KBM-7 (cell line): ENCODE measurements around the gene METTL13.

Experiments
- DNase-seq: peaks from one replicate; pipeline ENCODE4 v3.0.0-alpha.2; 2015
- in situ Hi-C: fragments of 300-500 bp; cut with MboI; formaldehyde crosslinking; loops from 2 replicates; pipeline ENCODE4 v1.14.3; 2020; ENCODE audit warnings: low sequenced_read_pairs, low pct_unique_long_range_greater_than_20kb, mixed read lengths

The METTL13 gene, protein sequence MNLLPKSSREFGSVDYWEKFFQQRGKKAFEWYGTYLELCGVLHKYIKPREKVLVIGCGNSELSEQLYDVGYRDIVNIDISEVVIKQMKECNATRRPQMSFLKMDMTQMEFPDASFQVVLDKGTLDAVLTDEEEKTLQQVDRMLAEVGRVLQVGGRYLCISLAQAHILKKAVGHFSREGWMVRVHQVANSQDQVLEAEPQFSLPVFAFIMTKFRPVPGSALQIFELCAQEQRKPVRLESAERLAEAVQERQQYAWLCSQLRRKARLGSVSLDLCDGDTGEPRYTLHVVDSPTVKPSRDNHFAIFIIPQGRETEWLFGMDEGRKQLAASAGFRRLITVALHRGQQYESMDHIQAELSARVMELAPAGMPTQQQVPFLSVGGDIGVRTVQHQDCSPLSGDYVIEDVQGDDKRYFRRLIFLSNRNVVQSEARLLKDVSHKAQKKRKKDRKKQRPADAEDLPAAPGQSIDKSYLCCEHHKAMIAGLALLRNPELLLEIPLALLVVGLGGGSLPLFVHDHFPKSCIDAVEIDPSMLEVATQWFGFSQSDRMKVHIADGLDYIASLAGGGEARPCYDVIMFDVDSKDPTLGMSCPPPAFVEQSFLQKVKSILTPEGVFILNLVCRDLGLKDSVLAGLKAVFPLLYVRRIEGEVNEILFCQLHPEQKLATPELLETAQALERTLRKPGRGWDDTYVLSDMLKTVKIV

DNA sequence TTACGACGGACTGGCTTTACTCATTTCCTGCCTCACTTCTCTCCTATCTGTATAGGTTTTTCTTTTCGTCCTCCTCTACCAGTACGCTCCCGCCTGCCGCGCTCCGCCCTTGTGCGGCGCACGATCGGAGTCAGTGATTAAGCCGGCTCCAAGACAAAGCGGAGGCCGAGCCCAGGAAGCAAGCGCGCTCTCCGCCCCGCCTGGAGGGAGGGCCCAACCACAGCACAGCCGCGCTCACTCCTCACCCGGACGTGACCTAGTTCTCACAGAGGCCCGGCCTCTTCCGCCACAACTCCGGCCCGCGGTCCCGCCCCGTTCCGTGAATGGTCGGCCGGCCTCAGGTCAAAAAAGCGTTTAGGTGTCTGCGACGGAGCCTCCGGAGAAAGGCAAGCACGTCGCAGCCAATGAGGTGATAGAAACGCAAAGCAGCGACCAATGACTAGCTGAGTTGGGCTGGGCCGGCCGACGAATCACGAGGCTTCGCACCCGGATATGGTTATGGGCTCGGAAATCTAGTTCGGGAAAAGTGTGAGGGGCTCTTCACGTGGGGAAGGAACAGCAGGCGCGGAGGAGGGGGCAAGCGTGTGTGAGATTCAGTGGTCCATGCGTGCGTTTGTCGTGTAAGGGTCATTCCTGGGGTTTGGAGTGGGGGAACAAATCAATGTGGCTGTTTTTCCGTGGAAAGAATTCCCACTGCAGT, at the start of gene METTL13:
Gene METTL13, plus strand, starts transcription at position 485 of the 700 bp plus-strand sequence. CDS start 308 bp downstream, outside the sequence.
- peak; percentile 100 for DNase-seq
- in situ Hi-C loops = no loop called here

DNA sequence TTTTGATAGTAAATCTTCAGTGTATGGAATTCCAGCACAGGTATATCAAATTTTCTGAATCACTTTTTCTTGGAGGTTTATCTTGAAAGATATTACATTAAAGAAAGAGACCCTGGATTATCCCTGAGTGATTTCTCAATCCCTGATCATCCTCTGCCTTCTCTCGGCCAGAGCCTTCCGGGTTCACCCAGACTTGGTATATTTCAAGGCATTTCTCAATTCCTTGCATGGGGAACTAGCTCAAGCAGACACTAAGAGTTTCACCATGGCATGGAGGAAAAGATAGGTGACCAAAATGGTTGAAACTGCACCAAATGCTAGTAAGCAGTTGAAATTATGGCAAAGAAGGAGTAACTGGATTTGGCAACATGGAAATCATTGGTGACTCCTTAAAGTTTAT, 45.3 kb upstream of the METTL13 start:
- in situ Hi-C loops = no loop called here
- no peak for DNase-seq

DNA sequence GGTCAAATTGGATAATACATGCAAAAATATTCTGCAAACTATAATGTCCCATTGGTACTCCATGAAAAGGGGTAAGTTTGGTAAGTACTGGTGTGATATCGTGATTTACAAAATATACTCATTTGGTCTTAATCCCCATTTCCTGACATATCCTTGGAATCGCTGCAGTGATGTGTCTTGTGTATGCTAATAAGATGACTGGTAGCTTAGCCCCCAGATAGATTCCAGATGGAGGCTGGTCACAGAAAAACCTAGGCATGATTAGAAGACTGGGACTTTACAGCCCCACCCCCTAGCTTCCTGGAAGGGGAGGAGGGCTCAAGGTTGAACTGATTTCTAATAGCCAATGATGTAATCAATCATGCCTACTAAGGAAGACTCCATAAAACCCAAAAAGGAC, 42.5 kb upstream of the METTL13 start:
- in situ Hi-C loops = no loop called here
- no peak for DNase-seq

DNA sequence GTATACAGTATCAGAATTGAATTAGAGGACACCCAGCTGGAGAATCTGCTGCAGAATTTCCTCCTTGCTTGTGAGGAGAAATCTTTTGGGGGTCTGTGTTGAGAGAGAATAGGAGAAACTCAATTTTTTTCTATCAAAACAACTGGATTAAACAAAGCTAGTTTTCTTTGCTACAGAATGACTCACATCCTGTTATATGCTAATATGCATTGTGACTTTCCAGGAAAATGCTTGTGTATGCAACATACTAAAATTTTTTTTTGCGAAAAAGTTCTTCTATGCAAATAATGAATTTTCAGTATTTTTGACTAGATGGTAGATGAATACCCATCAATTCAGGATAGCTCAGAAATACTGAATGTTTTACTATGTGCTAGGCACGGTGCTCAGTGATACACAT, 41.8 kb upstream of the METTL13 start:
- in situ Hi-C loops = no loop called here
- DNase-seq = no peak

DNA sequence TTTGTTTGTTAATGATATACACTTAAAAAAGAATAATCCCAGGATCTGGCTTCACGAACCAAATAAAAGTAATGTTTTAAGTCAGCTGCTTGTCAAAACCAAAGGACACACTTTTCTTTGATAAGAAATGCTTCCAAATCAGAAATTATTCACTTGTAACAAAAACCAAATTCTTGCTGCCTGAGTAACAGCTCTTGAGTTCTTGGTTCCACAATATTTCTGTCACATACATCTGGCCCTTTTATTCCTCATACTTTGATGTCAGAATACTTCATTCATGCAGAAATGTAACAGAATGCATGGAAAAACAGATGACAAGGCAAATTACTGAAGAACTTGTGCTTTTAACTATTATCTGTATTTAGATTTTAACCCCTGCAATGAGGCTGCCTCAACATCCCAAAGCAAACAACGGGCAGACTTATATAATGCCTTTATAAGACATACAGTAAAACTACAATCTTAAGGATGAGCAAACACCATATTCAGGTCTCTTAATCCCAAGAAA, 41.0 kb upstream of the METTL13 start:
- in situ Hi-C loops = no loop called here
- DNase-seq = no peak

DNA sequence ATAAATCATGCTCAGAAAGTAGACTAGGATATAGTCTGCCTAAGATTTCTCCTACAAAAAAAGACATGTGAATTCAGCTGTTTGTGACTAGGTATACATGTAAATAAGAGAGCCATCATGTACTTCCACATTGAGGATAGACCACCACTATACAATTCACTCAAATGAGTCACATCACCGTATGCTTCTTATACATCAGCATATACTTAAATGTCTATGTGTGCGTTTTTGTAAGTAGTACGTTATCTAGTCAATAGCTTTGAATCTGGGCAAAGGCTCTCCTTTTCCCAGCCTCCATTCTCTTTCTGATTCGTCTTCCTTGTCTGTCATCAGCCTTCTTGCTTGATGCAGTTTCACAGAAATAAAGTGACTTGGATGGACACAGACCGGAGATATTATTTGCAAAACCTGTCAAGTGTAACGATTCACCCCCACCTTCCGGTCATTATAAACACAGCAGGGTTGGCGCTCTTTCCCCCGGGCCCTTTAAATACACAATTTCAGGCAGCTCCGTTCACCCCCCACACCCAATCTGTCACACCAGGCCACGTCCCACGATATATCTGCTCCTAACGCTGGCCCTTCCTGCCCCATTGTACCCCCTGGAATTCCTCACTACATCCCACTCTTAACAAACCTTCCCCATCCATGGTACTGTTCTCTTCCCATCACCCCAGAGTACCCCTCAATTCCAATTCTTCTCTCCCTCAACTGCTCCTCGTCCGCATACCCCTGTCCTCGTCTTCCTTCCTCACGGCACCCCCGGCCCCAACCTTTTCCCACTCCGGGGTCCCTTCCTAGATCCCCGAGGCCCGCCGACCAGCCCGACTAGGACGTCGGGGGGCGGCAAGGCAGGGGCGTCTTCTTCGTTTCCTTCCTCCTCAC, 40.2 kb upstream of the METTL13 start:
- in situ Hi-C loops = no loop called here
- peak; percentile 78 for DNase-seq

DNA sequence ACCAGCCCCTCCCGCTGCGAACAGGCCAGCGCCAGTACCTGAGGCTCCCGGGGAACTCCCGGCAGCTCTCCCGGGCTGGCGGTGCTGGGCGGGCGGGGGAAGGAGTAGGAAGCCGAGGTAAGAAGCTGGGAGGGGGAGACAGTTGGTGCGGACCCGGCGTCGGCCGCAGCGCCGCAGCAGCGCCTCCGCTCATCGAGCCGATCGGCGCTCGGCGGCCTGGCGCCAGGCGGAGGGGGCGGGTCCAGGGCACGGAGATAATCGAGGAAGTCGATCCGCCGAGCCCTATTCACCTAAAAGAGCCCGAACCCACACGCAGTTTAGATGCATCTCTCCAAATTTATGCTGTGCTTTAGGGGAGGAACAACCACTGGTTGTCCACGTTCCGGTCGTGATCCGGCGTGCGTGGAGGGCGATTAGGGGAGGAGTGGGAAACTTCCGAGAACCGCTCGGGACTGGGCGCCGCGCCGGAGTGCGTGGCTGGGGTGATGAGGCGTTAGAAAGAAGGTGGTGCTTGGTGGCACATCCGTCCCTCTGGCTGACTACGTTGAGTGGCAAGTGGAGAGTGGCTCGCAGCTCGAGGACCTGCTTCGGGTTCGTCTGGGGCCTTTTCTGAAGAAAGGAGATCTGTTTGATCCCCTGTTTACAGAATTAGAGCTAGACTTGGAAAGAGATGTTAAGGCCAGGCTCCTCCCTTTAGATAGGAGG, 39.4 kb upstream of the METTL13 start, which contains the start of gene VAMP4:
Gene VAMP4, minus strand, starts transcription at position 194 of the 705 bp plus-strand sequence. CDS start 3,651 bp downstream, outside the sequence.
- in situ Hi-C loops = no loop called here
- peak; percentile 91 for DNase-seq

DNA sequence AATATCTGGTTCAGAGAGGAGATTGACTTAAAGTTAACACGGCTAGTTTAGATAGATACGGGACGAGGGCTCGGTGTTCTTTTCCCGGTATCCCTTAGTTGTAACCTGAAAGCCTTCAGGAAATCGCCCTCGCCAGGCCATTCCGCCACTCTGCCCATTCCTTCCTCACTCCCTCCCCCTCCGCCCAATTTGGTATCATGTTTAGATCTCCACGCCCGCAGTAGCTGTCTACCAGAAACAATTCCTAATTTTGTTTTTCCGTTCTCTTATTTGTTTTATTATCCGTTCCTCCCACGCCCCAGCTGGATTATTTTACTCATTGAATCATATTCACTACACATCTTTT, 38.9 kb upstream of the METTL13 start:
- DNase-seq = no peak
- in situ Hi-C loops = no loop called here

DNA sequence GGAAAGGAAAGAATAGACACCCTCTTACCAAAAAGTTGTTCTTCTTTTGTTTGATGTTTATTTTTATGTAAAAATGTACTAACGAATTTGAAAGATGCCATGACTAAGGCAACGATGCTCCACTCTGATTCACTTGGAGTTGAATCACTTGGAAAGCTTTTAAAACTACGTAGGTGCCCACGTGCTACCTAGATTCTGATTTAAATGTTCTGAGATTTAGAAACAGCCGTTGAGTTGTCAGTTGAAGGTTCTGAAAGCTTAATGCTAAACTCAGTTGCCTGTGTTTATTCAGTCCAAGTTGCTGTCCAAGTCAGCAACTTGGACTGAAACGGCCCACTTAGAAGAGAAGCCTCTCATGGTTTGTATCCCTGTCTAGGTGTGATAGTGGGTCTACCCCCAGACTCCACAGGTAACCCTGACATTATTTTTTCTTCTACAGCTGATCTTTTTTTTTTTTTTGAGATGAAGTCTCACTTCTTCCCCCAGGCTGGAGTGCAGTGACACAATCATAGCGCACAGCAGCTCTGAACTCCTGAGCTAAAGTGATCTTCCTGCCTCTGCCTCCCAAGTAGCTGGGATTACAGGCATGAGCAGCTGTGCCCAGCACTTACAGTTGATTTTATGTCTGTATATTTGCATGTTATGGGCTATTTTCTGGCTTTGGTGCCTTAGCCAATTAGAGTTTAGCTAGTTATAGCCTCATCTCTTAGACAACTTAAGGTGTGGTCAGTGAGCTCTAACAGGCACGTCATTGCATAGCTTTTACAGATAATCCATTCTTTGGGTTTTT, 38.2 kb upstream of the METTL13 start:
- no peak for DNase-seq
- in situ Hi-C loops = no loop called here

DNA sequence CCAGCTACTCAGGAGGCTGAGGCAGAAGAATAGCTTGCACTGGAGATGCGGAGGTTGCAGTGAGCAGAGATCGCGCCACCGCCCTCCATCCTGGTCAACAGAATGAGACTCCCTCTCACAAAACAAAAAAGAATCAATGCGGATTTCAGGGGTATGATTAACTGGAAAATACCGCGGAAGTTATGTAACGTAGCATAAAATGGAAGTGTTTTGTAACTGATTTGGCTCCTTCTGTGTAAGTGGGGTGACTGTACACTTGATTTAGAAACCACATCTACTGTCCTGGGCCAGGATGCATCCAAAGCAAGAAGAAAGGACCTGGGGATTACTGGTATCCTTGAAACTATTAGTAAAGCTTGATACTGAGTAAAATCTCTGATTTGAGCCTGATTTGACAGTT, 36.5 kb upstream of the METTL13 start:
- no peak for DNase-seq
- in situ Hi-C loops = no loop called here

DNA sequence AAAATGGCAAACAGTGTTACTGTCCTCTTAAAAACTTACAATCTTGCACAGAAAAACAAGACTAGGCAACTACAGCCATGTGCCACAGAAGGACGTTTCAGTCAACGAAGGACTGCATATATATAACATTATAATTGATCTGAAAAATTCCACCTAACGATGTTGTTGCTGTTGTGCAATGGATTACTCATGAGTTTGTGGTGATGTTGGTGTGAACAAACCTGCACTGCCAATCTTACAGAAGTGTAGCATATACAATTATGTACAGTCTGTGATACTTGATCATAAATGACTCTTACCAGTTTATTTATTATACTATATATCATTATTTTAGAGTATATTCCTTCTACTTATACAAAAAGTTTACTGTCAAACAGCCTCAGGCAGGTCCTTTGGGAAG, 32.8 kb upstream of the METTL13 start:
- DNase-seq = no peak
- in situ Hi-C loops = no loop called here

DNA sequence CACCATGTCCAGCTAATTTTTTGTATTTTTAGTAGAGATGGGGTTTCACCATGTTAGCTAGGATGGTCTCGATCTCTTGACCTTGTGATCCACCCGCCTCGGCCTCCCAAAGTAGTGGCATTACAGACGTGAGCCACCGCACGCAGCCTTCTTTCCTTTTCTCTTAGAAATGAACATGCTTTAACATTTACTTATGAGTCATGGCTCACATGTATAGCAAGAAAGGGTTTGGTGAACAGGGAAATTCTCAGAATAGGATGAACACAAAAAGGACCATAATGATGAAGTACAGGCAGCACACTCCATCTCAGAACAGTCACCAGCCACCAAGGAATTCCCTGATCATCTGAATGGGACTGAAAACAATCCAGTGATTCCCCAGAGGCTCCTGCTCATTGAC, 30.2 kb upstream of the METTL13 start:
- DNase-seq = no peak
- in situ Hi-C loops = no loop called here

DNA sequence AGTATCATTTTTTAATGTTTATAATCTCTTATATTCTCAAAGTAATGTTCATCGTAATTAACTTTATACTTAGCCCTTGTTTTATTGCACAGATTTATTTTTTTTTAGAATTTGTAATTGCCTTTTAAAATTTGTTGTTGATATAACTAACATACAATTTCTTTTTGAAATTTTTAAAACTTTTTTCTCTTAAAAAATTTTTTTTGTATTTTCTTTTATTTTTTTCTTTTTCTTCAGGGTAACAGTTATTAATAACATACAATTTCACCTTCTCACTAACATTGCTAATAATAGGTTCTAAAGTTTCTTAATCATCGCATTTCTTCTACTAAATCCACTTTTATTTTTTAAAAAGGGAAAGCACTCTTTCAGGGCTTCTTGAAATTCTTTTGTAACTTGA, 28.3 kb upstream of the METTL13 start:
- DNase-seq = no peak
- in situ Hi-C loops = no loop called here

DNA sequence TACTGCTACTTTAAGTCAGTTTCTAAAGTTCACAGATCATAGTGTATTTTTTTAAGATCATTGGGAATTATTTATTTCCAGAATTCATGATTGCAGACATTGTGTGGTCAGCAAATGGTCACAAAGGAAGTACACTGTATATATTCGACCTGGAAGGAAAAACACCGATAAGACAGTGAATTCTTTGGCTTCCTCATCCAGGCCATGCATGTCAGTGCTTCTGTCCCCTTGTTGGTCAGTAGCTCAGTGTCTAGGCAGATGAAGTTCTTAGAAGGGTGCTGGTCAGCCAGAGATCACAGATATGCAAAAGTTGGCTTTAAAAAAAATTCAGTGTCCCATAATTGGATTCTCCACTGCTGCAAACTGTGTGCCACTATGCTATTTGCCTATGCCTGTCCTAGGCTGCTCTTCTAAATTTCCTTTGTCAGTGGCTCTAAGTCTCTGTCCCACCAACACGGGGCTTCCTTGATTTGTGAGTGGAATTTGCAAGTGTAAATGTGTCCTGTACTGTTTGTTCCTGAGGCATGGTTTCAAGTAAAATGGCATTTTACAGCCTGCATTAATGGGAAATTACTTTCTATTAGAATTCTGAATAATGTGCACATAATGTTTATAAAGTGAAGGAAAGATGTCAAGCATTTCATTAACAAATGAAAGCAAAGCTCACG, 27.6 kb upstream of the METTL13 start:
- in situ Hi-C loops = no loop called here
- no peak for DNase-seq

DNA sequence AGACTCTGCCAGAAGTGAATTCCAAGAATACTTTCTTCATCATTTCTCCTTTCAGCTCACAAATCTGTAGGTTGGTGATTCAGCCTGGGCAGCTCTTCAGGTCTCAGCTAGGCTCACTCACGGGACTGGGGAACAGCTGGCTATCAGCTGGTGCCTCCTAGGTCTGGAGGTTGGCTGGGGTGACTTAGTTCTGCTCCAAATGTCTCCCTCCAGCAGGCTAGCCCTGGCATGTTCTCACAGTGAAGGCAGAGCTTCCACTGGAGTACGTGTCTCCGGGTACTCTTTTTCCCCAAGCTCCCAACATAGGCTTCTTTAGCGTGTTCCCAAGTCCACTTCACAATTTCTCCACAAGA, 27.1 kb upstream of the METTL13 start:
- in situ Hi-C loops = no loop called here
- DNase-seq = peak; percentile 12

DNA sequence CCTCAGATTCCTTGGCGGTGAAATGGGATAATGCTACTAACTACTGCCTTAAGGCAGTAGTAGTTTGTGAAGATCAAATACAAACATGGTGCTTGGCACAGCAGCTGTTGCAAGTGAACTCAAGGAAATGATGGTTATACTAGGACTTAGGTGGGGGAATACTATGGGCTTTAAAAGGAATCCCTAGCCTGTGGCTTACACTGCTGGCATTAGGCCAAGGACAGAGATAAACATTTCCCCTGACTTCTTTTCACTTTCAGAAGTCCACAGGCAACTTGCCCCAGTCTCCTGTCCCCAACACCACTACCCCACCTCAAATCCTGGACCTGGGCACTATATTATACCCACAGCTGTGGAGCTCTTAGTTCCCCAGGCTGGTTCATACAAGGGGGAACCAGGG, 26.5 kb upstream of the METTL13 start:
- in situ Hi-C loops = no loop called here
- no peak for DNase-seq

DNA sequence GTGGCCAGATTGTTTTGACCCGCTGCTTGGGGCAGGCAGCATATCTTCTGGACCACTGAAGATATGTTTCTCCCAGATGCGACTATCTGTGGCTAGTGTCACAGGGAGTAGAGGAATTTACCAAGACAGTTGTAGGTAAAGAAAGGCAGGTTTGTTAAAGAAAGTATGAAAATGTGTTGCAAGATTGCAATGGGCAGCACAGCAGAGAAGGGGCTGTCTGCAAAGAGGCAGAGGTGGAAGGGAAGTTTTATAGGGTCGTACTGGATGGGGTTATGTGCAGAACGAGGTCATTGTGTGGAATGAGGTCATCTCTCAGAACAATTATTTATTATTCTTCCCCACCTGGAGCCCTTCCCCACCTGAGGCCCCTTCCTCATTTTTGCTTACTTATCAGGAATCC, 24.6 kb upstream of the METTL13 start:
- in situ Hi-C loops = no loop called here
- no peak for DNase-seq
